Heart left ventricle (tissue), 13 donors: ENCODE data around the gene SPPL2C.

Experiments used
- CTCF ChIP-seq, 12 donors: fragments of 200-600 bp; sonication (generic) in 4 of 12; IDR thresholded peaks; one replicate each; pipeline versions ENCODE4 v1.5.0 to v1.8.0; 2018 to 2022; ENCODE audit warnings: antibody characterized with exemption in 12 of 12, mild to moderate bottlenecking in 5 of 12
- POLR2A ChIP-seq, 2 donors: fragments of 450-650 bp; IDR thresholded peaks; one replicate each; pipeline ENCODE4 v1.6.1; 2017; ENCODE audit warnings: antibody characterized with exemption in 2 of 2, mild to moderate bottlenecking in 2 of 2, moderate library complexity in 2 of 2
- donor health status: ischemic (EF 13 %, LVEDD 7.1; RV severe dilation, severe dysfunction).
- donor health status: DM: no; HTN: yes; CAD: no.
- donor health status: DM: no; HTN: no; CAD: no.
- donor health status: ischemic (EF 25% LVEDD 6.9; RV normal size, moderate dysfunction).
- donor health status: ischemic (EF 25% LVEDD 5.7; RV mildly dilated, moderate dysfunction).
- donor health status: ischemic (EF 35%, LVEDD 5.7; RV mildly dilated, moderate dysfunction).
- donor health status: nonischemic (EF 11% LVEDD 7.7; RV severe dilation, severe dysfunction).
- donor health status: DM: yes; HTN: yes; CAD: no.
- donor health status: PGD.
- donor health status: ischemic (EF 29% LVEDD 5.4; RV normal size, mild dysfunction).
- donor health status: nonischemic (EF 23%, LVEDD 6.1; RV moderate dilation, normal function).

DNA sequence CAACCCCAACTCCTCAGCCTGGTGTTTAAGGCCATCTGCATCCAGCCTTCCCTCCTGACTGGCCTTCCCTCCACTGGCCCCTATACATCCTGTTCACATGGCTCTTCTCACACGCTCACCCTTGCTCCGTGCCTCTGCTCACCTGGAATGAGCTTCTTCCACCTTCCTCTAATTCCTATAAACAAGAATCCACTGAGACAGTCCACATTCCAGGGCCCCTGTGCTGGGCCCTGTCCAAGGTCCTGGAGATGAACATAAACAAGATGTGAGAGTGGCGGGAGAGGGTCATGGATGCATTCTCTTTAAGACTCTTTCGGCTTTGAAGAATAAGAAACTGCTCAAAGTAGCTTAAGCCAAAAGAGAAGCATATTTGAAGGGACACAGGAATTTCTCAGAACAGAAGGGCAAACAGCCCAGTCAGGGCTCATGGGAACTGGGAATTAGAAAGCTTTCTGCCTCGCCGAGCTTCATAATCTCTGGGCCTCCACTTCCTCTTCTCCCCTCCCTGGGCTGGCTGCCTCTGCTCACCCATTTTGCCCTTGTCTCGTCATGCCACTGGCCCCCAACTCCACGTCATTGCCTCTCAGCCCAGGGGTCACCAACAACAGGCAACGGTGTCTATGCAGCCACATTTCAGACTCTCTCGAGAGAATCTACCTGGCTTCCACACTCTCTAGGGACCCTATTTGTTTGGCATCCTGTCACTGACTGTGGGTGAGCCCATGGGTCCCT, 13.5 kb downstream of the SPPL2C start:
- TF ChIP-seq CTCF (IDR thresholded peaks at IDR 0.05) (no peak), POLR2A (IDR thresholded peaks at IDR 0.05) (no peak)
